Measurements from ENCODE around the gene POLD2. TPM values are rescaled to one million over a fixed set of nuclear protein-coding genes. Genes with fewer than 3 reads are reported as not detected.

Gene POLD2
- total RNA-seq, 1 donor from 2014 or later = 103 TPM

DNA sequence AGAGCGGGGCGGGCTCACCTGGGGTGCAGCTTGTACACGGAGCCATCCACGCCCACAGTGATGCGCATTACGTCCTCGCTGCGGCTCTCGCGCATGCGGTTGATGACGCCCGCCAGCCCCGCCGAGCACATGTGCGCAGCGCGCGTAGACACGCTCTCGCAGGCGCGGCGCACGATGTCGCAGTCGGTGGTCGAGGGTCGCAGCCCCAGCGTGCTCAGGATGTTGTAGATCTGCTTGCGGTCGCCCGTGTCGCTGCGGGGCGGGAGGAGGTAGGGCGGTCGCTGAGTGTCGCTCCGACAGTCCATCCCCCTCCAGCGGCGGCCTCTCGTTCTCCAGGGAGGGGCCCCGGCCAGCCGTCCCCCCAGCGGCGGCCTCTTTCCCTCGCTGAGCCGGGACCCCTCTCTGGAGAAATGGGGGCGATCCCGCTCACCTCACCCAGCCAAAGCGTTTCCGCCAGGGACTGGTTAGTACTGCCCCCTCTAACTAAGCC lies 22.2 kb upstream of the POLD2 start:
- Histone ChIP-seq H3K4me3 (ENCODE audit: low read depth, low read length) (peak overlapping the region; percentile 22), H3K36me3 (ENCODE audit: control insufficient read depth, insufficient read depth, low read length) (no peaks in the 10 kb centered on the region), H3K27me3 (ENCODE audit: control insufficient read depth, insufficient read depth, low read length) (peaks cover 5% of the 10 kb centered on the region)
- TF ChIP-seq, protein P1, sequence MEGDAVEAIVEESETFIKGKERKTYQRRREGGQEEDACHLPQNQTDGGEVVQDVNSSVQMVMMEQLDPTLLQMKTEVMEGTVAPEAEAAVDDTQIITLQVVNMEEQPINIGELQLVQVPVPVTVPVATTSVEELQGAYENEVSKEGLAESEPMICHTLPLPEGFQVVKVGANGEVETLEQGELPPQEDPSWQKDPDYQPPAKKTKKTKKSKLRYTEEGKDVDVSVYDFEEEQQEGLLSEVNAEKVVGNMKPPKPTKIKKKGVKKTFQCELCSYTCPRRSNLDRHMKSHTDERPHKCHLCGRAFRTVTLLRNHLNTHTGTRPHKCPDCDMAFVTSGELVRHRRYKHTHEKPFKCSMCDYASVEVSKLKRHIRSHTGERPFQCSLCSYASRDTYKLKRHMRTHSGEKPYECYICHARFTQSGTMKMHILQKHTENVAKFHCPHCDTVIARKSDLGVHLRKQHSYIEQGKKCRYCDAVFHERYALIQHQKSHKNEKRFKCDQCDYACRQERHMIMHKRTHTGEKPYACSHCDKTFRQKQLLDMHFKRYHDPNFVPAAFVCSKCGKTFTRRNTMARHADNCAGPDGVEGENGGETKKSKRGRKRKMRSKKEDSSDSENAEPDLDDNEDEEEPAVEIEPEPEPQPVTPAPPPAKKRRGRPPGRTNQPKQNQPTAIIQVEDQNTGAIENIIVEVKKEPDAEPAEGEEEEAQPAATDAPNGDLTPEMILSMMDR (IDR thresholded peaks at IDR 0.05; ENCODE audit: insufficient read depth, low read length, severe bottlenecking) = no peak
- DNase-seq (ENCODE audit: low read depth) = peak; percentile 8
- no peak for FAIRE-seq

DNA sequence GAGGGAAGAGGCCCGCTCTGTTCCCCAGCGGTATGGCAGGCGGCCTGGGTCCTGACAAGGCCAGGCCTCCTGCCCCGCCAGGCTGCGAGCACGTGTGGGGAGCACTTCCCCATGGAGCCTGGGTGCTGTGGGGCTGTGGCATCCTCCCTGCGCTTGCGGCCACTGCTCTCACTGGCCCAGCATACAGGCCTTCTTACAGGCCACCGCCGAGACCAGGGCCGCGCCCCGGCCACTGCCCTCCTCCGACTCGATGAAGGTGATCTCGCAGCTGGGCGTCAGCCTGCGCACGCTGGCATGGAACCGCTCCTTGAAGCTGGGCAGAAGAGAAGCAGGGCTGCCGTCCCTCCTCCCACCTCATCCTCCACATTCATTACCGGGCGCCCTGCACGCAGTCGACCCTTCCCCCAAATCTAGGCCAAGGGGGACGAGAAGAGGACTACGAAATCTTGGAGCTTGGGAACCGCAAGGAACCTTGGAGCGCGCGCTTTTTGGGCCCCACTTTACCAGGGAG lies 21.7 kb upstream of the POLD2 start:
- H3K27me3 ChIP-seq (ENCODE audit: control insufficient read depth, insufficient read depth, low read length) = peaks cover 5% of the 10 kb centered on the region
- FAIRE-seq (no peak), DNase-seq (ENCODE audit: low read depth) (no peak)
- H3K4me3 ChIP-seq (ENCODE audit: low read depth, low read length) = no peak overlapping the region
- no peaks in the 10 kb centered on the region for H3K36me3 ChIP-seq (ENCODE audit: control insufficient read depth, insufficient read depth, low read length)
- TF ChIP-seq, protein P1 (IDR thresholded peaks at IDR 0.05; ENCODE audit: insufficient read depth, low read length, severe bottlenecking) = no peak

DNA sequence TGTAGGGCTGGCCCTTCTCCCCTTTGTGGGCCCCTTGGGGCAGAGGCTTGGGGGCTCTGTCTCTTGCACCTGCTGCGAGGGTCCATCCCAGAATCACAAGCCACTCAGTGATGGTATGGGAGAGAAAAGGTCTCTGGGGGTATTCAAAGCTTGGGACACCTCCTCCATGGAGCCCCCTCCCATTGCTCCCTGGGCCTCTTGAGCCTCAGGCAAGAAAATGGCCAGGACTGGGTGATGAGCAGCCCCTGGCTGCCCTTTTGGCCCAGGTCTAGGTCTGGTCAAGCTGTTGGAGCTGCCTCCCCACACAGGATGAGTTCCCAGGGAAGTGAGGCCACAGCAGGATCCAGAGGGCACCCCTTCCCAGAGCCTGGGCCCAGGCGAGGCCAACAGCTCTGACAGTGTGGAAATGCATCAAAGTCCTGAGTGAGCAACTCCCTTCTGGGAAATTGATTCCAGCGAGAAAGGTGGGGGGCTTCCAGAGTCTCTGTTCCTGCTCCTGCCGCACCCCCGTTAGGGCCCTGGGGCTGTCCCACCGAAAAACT lies 21.1 kb upstream of the POLD2 start:
- no peaks in the 10 kb centered on the region for H3K36me3 ChIP-seq (ENCODE audit: control insufficient read depth, insufficient read depth, low read length)
- FAIRE-seq = no peak
- peaks cover 5% of the 10 kb centered on the region for H3K27me3 ChIP-seq (ENCODE audit: control insufficient read depth, insufficient read depth, low read length)
- DNase-seq (ENCODE audit: low read depth) = no peak
- H3K4me3 ChIP-seq (ENCODE audit: low read depth, low read length) = no peak overlapping the region
- TF ChIP-seq, protein P1 (IDR thresholded peaks at IDR 0.05; ENCODE audit: insufficient read depth, low read length, severe bottlenecking) = no peak

DNA sequence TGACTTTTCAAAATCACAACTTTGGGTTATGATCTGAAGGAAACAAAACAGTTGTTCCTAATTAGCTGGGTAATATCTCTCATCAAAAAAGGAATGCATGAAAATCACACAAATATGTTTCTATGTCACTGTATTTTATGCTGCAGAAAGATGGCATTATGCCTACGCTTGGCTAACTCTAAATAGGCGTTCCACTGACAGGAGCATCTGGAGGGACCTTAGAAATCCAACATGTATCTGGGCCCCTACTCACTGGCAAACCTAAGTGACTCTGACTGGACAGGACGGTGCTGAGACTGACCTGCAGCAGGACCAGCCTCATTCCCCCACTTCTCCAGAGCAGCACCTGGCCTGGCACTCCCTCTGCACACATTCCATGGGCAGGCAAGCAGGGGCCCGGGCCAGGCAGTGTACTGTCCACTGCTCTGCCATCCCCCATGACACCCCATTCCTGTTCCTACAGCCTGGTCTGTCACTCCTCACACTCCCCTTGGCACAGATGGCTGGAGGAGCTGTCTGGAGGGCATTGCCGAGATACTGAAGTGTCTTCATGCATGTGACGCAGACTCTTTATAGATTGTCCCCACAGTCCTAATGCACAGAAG lies 20.4 kb upstream of the POLD2 start:
- FAIRE-seq = no peak
- DNase-seq (ENCODE audit: low read depth) = no peak
- H3K36me3 ChIP-seq (ENCODE audit: control insufficient read depth, insufficient read depth, low read length) = no peaks in the 10 kb centered on the region
- no peak overlapping the region for H3K4me3 ChIP-seq (ENCODE audit: low read depth, low read length)
- TF ChIP-seq, protein P1 (IDR thresholded peaks at IDR 0.05; ENCODE audit: insufficient read depth, low read length, severe bottlenecking) = no peak
- peaks cover 5% of the 10 kb centered on the region for H3K27me3 ChIP-seq (ENCODE audit: control insufficient read depth, insufficient read depth, low read length)

DNA sequence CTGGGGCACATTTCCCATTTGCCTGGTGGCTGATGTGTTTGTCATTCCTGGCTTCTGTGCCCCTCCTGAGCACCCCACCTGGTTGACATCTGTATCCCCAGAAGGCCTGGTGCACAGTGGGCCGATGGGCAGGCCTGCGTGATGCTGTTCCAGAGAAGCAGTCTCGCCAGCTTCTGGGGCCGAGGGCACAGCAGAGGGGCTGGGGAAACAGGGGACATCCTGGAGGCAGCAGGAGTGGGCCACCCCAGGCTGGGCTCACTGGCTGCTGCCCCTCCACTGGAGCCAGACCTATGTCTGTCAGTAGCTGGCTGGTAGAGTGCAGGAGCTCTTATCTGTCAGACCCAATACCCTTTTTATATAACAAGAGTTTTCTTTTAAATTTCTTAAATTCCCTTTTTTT lies 18.7 kb upstream of the POLD2 start:
- Histone ChIP-seq H3K27me3 (ENCODE audit: control insufficient read depth, insufficient read depth, low read length) (peaks cover 4% of the 10 kb centered on the region), H3K4me3 (ENCODE audit: low read depth, low read length) (no peak overlapping the region), H3K36me3 (ENCODE audit: control insufficient read depth, insufficient read depth, low read length) (no peaks in the 10 kb centered on the region)
- DNase-seq (ENCODE audit: low read depth) (no peak), FAIRE-seq (no peak)
- TF ChIP-seq, protein P1 (IDR thresholded peaks at IDR 0.05; ENCODE audit: insufficient read depth, low read length, severe bottlenecking) = no peak

All from bronchial epithelial cell (primary cell).